Upper lobe of left lung (tissue), 4 donors: Measurements from ENCODE around the gene PPP1R3F.

Source experiments
- CTCF ChIP-seq, 6 experiments: fragments of 450-650 bp in 4 of 6; fragments of 200-600 bp in 2 of 6; sonication (generic) in 2 of 6; IDR thresholded peaks; one replicate each; pipeline ENCODE4 v1.5.1; 2016 to 2019; ENCODE audit warnings: antibody characterized with exemption in 6 of 6
- EP300 ChIP-seq, 4 donors: sonication (generic); formaldehyde crosslinking; IDR thresholded peaks; one replicate each; pipeline ENCODE4 v1.5.1; 2017; ENCODE audit warnings: antibody characterized with exemption in 4 of 4, control low read depth in 2 of 4
- POLR2A ChIP-seq, 4 donors: fragments of 450-650 bp; IDR thresholded peaks; one replicate each; pipeline ENCODE4 v1.5.1; 2016 to 2017; ENCODE audit warnings: antibody characterized with exemption in 4 of 4, mild to moderate bottlenecking in 2 of 4
- POLR2AphosphoS5 ChIP-seq, 2 donors: sonication (generic); formaldehyde crosslinking; IDR thresholded peaks; one replicate each; pipeline ENCODE4 v1.5.1; 2017; ENCODE audit warnings: antibody characterized with exemption in 2 of 2

GRCh38 chrX:49270249-49270921, 792 bp downstream of the PPP1R3F start:
- TF ChIP-seq EP300 (IDR thresholded peaks at IDR 0.05) (no peak), CTCF (IDR thresholded peaks at IDR 0.05) (no peak), POLR2A (IDR thresholded peaks at IDR 0.05) (no peak), POLR2AphosphoS5 (IDR thresholded peaks at IDR 0.05) (no peak)
